Lung (tissue), 12 donors: ENCODE data around the gene ESAM. TPM values are rescaled to one million over a fixed set of nuclear protein-coding genes. Genes with fewer than 3 reads are reported as not detected.

Source experiments
- ATAC-seq: fragments of 200-7000 bp; cut with Tn5 transposase; one replicate; pipeline ENCODE4 v1.9.1; 2020; ENCODE audit warnings: moderate number of reproducible peaks; ENCODE audit not compliant: insufficient read depth, low FRiP score
- DNase-seq, 3 donors: peaks; one replicate each; pipeline ENCODE4 v3.0.0-alpha.2; 2013 to 2017
- H3K27ac ChIP-seq, 2 donors: one replicate each; pipeline ENCODE4 v1.5.1; 2013; ENCODE audit warnings: mild to moderate bottlenecking in 2 of 2, moderate library complexity in 2 of 2, control low read depth in 1 of 2, inconsistent platforms in 1 of 2, low read depth in 1 of 2, low read length in 1 of 2
- H3K27me3 ChIP-seq, 3 donors: one replicate each; pipeline ENCODE4 v1.5.1; 2013; ENCODE audit warnings: low read length in 2 of 3; ENCODE audit not compliant: control insufficient read depth in 3 of 3, insufficient read depth in 3 of 3
- H3K36me3 ChIP-seq, 4 donors: one replicate each; pipeline ENCODE4 v1.5.1; 2013; ENCODE audit warnings: low read length in 4 of 4, mild to moderate bottlenecking in 1 of 4, moderate library complexity in 1 of 4; ENCODE audit not compliant: control insufficient read depth in 4 of 4, insufficient read depth in 4 of 4
- H3K4me1 ChIP-seq, 5 donors: one replicate each; pipeline ENCODE4 v1.5.1; 2013; ENCODE audit warnings: low read length in 5 of 5, mild to moderate bottlenecking in 2 of 5, moderate library complexity in 1 of 5; ENCODE audit not compliant: control insufficient read depth in 5 of 5, insufficient read depth in 5 of 5
- H3K4me3 ChIP-seq: one replicate; pipeline ENCODE4 v1.5.1; 2013; ENCODE audit warnings: mild to moderate bottlenecking, control low read depth, moderate library complexity
- H3K9ac ChIP-seq, 2 donors: one replicate each; pipeline ENCODE4 v1.5.1; 2013; ENCODE audit warnings: low read length in 2 of 2, control low read depth in 1 of 2; ENCODE audit not compliant: insufficient read depth in 1 of 2
- H3K9me3 ChIP-seq, 4 donors: one replicate each; pipeline ENCODE4 v1.5.1; 2013; ENCODE audit warnings: low read length in 3 of 4, mild to moderate bottlenecking in 1 of 4, moderate library complexity in 1 of 4; ENCODE audit not compliant: control insufficient read depth in 4 of 4, insufficient read depth in 3 of 4
- WGBS, 2 donors: extraction: QIAGEN DNeasy Blood & Tissue Kit; methylation state at CpG; one replicate each; pipeline ENCODE4 v1.1.7; 2013; 5-methylcytosine and 5-hydroxymethylcytosine counted together
- polyA plus RNA-seq, 2 donors: library from polyadenylated mRNA; stranded (reverse); fragments of 200-250 nt; gene quantifications; one replicate each; pipeline ENCODE4 v1.2.1, GENCODE V29; 2013
- total RNA-seq, 2 donors: library from RNA; depleted of rRNA in 1 of 2; stranded (reverse); fragments of >200 nt in 1 of 2; gene quantifications; one replicate each; pipeline ENCODE4 v1.2.1, GENCODE V29; 2014 to 2021
- TF ChIP-seq, protein P1 (sequence below): IDR thresholded peaks from 2 replicates; pipeline ENCODE4 v1.5.1; 2012; ENCODE audit warnings: mild to moderate bottlenecking; ENCODE audit errors: control extremely low read depth, extremely low read depth
- donor health status: control.
- donor health status: control.
- donor health status: Bipolar disorder and iron deficiency.
- donor health status: healthy.
- donor health status: DM: yes; HTN: yes; CAD: no.

Gene ESAM
- total and polyA plus RNA-seq, 4 donors = 77.7 to 142 (median 130) TPM

DNA sequence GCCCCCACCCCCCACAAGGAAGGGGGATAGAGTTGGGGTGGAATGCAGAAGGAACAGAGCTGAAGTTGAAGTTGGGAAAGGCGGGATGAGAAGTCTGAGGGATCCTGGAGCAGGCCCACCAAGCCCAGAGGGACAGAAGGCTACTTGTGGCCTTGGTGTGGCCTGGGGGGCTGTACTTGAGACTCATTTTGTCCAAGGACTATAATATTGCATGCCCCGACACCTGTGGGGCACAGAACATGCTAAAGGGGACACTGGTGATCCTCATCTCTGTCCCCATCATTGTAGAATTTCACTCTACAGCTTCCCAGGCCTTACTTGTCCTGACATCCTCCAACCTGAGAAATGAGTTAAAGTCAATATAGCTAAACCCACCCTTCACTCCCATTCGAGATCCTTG is 1.3 kb downstream of the ESAM start:
- ATAC-seq (no peak), DNase-seq (no peak)
- Histone ChIP-seq H3K9me3 (peaks cover 0 to 2% (median 0%) of the 10 kb centered on the region in 4 donors), H3K27ac (peak overlapping the region; percentile 82 to 93), H3K4me3 (peak overlapping the region; percentile 55), H3K4me1 (peaks cover 0 to 40% (median 14%) of the 10 kb centered on the region in 5 donors), H3K27me3 (peaks cover 0 to 49% (median 48%) of the 10 kb centered on the region in 3 donors), H3K9ac (peak overlapping the region in 1 of 2 donors; percentile 16), H3K36me3 (peaks cover 0 to 6% (median 2%) of the 10 kb centered on the region in 4 donors)
- WGBS, 2 donors = 39 to 55% methylated on average over 3 of the region's 3 CpGs
- TF ChIP-seq, protein P1, sequence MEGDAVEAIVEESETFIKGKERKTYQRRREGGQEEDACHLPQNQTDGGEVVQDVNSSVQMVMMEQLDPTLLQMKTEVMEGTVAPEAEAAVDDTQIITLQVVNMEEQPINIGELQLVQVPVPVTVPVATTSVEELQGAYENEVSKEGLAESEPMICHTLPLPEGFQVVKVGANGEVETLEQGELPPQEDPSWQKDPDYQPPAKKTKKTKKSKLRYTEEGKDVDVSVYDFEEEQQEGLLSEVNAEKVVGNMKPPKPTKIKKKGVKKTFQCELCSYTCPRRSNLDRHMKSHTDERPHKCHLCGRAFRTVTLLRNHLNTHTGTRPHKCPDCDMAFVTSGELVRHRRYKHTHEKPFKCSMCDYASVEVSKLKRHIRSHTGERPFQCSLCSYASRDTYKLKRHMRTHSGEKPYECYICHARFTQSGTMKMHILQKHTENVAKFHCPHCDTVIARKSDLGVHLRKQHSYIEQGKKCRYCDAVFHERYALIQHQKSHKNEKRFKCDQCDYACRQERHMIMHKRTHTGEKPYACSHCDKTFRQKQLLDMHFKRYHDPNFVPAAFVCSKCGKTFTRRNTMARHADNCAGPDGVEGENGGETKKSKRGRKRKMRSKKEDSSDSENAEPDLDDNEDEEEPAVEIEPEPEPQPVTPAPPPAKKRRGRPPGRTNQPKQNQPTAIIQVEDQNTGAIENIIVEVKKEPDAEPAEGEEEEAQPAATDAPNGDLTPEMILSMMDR = no peak

DNA sequence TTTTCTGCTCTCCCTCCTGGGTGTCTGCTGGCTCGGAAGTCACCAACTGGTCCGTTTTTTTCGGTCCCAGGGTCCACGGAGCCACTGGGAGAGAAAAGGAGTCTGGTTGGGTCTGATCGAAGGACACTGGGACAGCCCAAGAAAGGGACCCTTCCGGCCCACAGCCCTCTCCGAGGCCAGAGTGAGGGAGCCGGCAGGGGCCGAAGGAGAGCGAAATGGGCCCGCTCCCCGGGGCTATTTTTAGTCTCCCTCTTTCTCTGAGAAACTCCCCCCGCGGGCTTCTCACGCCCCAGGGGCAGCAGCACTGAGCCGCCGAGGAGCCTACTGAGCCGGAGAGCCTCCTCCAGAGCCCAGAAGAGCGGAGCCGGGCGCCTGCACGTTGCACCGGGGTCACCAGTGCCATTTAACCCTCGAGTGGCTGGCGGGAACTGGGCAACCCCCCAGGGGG is 1.9 kb downstream of the ESAM start:
- peak overlapping the region; percentile 82 to 93 for H3K27ac ChIP-seq
- H3K27me3 ChIP-seq = peaks cover 0 to 55% (median 52%) of the 10 kb centered on the region in 3 donors
- DNase-seq (peak in 2 of 3 donors; percentile 20 to 41), ATAC-seq (no peak)
- H3K4me1 ChIP-seq = peaks cover 0 to 40% (median 14%) of the 10 kb centered on the region in 5 donors
- 6 to 8% methylated on average over 24 to 25 of the region's 25 CpGs for WGBS, 2 donors
- H3K36me3 ChIP-seq = peaks cover 0 to 6% (median 1%) of the 10 kb centered on the region in 4 donors
- peak overlapping the region; percentile 55 for H3K4me3 ChIP-seq
- H3K9me3 ChIP-seq = peaks cover 0 to 2% (median 0%) of the 10 kb centered on the region in 4 donors
- H3K9ac ChIP-seq = peak overlapping the region in 1 of 2 donors; percentile 13
- TF ChIP-seq, protein P1 = no peak

DNA sequence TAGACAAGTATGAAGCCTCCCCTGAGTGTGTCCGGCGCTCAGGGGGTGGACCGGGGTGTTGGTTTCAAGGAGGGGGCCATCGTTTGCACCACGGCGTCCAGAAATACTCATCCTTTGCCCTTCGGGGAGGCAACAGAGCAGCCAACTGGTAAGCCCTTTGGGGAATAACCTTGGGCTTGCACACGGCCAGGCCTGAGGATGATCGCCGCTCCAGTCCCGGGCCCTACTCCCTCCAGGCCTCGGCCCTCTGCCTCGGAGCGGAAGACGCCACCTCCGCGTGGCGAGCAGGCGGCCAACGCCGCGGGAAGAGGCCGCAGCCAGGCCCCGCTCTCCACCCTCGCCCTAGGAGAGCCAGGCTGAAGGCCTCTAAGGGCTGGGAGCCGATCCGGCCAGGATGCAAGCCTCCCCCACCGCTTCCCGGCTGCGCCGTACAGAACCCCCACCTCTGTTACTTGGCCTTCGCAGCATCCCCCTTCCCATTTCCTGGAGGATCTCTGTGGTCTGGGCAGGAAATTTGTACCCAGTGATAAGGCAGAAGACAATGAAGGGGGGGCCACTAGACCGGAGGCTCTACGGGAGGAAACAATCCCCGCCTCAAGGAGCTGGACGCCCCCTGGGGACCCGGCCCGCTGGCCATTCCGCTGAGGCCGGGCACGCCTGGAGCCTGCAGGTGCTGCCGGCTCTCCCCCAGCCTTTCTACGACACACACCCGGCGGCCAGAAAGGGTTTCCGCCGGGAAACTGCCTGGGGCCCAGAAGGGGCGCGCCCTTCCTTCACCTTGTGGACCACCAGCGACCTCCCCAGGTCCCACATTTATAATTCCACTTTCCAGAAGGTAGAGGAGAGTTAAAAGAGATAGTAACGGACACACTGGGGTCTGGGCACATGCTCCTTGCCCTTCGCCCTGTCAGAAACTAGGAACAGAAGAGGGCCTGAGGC is 2.6 kb downstream of the ESAM start:
- ATAC-seq = no peak
- peak overlapping the region; percentile 82 to 93 for H3K27ac ChIP-seq
- H3K9me3 ChIP-seq = peaks cover 0 to 2% (median 0%) of the 10 kb centered on the region in 4 donors
- H3K36me3 ChIP-seq = peaks cover 0 to 3% (median under 1%) of the 10 kb centered on the region in 4 donors
- 11 to 12% methylated on average over 52 of the region's 52 CpGs for WGBS, 2 donors
- H3K4me3 ChIP-seq = peak overlapping the region; percentile 55
- peak overlapping the region in 1 of 2 donors; percentile 13 for H3K9ac ChIP-seq
- peak; percentile 40 to 78 (median 53) for DNase-seq
- peaks cover 0 to 40% (median 14%) of the 10 kb centered on the region in 5 donors for H3K4me1 ChIP-seq
- H3K27me3 ChIP-seq = peaks cover 0 to 59% (median 52%) of the 10 kb centered on the region in 3 donors
- TF ChIP-seq, protein P1 = no peak
